HG03469 (cell line): ENCODE measurements around the gene GGTLC1.
"Not testable (repeated sequence)": the region's sequence is repeated elsewhere in the genome, so short reads cannot be mapped to it uniquely, and the experiment has no call there.

Experiments used
- ATAC-seq: cut with Tn5 transposase; IDR thresholded peaks from one replicate; pipeline ENCODE4 v1.9.1; 2021; ENCODE audit warnings: mild to moderate bottlenecking, moderate library complexity, moderate number of reproducible peaks; ENCODE audit not compliant: unreplicated experiment

Gene GGTLC1

GRCh38 chr20:23995291-23995690, 6.7 kb upstream of the GGTLC1 start:
- ATAC-seq = not testable (repeated sequence)

DNA sequence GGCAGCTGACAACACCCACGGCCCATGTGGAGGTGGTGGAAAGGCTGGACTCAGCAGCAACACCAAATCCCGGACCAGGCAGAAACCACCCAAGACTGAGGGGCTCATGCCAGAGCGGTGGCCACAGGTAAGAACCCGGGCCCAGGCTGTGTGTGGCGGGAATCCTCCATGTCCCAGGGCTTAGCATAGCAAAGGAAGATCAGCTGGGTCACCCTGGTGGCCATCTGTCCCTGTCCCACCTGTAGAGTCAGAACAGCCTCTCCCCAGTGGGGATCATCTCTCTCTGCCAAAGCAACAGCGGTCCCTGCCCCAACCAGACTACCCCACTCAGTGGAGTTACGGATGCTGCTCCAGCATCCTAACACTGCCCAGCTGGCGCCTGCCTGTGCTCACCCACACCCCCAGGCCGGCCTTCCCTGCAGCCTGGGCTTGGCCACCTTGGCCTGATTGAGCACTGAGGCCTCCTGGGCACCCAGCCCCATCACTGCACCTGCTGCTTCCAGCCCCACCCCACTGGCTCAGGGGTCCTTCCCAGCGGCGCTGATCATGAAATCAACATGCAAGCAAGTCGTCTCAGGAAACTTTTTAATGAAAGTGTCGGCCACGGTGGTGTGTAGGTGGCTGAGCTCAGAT, 5.5 kb upstream of the GGTLC1 start:
- ATAC-seq = not testable (repeated sequence)

- ATAC-seq = not testable (repeated sequence)
These were observed 4.9 kb upstream of the GGTLC1 start for GRCh38 chr20:23993440-23993839.

- not testable (repeated sequence) for ATAC-seq
These were observed 1.7 kb upstream of the GGTLC1 start for GRCh38 chr20:23990296-23990695.

GRCh38 chr20:23988966-23989365, 387 bp upstream of the GGTLC1 start:
- not testable (repeated sequence) for ATAC-seq

- ATAC-seq = not testable (repeated sequence)
These were observed 1.9 kb downstream of the GGTLC1 start for GRCh38 chr20:23986716-23987115.

GRCh38 chr20:23986310-23986709, 2.3 kb downstream of the GGTLC1 start:
- ATAC-seq = not testable (repeated sequence)

DNA sequence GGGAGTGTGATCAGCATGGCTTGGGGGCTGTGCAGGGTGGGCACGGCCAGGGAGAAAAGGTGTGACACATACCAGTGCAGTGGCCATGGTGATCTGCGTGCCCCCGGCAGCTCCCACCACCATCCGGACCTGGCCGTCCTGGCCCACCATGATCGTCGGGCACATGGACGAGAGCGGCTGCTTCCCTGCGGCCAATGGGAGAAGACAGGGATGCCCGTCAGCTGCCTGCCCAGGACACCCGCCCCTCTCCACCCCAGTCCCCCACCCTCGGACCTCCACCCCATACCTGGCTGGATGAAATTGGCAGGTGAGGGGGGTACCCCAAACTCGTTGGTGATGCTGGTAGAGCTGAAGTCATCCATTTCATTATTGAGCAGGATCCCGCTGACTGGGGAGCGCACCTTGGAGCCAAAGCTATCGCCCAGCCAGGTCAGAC, 2.8 kb downstream of the GGTLC1 start:
- ATAC-seq = not testable (repeated sequence)

DNA sequence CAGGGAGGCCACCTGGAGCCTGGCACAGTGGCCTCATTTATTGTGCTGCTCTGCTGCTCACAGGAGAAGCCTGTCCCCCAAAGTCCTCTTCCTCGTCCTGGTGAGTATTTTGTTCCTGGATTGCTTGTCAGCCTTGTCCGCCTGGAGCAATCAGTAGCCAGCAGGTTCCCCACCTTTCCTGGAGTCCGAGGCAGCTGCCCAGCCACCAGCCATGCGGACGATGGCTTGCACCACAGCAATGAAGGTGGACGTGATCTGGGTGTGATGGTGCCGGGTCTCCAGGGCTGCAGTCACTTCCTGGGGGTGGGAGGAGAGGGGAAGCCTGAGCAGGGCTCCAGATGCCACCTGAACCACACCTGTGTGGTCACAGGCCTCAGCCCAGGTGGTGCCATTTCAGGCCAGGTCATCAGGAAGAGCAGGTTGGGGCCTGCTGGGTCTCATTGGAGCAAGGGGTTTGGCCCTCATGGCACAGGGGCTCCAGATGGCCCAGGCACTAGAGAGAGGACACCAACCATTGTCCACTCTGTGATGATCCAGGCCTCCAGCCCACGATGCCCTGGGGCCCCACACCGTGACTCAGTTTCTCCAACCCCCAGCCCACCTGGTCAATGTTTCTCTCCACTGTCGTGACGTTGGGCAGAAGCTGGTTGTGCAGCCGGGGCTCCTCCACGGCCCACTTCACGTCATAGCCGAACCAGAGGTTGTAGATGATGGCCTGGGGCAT, 3.4 kb downstream of the GGTLC1 start:
- not testable (repeated sequence) for ATAC-seq

GRCh38 chr20:23984476-23985023, 4.0 kb downstream of the GGTLC1 start:
- ATAC-seq = not testable (repeated sequence)

- not testable (repeated sequence) for ATAC-seq
These were observed 6.2 kb downstream of the GGTLC1 start for GRCh38 chr20:23982112-23983018.

GRCh38 chr20:23981526-23981925, 7.1 kb downstream of the GGTLC1 start:
- ATAC-seq = not testable (repeated sequence)

GRCh38 chr20:23981014-23981413, 7.6 kb downstream of the GGTLC1 start:
- not testable (repeated sequence) for ATAC-seq

DNA sequence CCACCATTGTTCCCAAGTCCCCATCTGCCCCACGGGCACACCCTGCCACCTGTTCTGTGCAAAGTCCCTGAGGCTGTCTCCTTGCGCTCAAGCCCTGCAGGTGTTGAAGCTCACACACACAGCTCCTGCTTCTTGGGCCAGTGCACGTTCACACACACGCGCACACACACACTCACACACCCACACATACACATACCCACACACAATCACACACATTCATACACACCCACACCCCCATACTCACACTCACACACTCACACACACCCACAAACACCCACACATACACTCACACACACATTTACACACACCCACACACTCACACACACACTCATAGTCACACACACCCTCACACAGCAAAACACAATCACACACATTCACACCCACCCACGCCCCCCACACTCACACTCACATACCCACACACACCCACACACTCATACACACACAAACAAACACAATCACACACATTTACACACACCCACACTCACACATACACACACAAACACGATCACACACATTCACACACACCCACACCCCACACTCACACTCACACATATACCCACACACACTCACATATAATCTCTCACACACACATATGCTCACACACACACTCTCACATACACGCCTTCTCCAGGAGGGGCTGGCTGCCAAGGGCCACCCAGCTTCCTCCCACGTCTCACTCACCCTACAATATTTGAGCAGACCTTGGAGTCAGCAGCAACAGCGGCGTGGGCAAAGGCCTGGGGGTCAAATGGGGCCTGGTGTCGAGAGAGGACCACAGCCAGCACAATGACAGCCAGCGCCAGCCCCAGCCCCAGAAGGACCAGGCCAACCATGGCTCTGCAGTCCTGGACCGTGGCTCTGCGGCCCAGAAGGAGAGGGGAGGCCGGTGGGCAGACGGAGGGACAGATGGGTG, 8.4 kb downstream of the GGTLC1 start:
- ATAC-seq = not testable (repeated sequence)

- not testable (repeated sequence) for ATAC-seq
These were observed 9.2 kb downstream of the GGTLC1 start for GRCh38 chr20:23979380-23979779.

GRCh38 chr20:23978457-23978856, 10.1 kb downstream of the GGTLC1 start:
- ATAC-seq = not testable (repeated sequence)

DNA sequence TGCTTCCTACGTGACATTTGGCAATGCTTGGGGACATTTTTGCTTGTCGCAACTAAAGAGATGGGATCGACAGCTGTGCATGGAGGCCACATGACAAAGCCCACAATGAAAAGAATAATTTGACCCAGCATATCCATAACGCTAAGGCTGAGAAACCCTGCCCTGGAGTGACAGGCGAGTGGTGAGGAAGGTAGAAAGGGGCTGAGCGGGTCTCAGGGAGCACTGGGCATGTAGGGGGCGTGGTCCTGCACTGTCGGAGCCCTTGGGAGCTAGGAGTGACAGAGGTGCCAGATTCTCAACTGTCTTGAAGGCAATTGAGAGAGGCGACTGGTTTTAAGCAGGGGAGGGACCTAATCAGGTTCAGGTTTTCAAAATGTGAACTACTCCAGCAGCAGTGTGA, 13.6 kb downstream of the GGTLC1 start:
- no peak for ATAC-seq

DNA sequence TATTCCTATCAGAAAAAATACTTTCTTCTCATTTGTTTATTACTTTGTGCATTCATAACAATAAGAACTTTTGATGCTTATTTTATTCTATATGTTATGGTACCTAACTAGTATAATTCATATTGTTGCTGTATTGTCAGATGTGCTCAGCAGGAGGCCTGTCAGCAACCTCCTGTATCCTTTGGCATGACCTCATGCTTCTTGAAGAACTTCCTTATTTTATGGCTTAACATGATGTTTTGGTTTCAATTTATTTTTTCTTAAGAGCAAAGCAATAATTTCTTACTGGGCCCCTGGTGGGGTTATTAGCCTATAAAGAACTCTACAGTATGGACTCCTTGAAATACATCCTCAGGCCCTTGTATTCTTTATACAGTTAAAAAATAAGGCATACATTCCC, 17.3 kb downstream of the GGTLC1 start:
- ATAC-seq = no peak

- no peak for ATAC-seq
These were observed 18.5 kb downstream of the GGTLC1 start for GRCh38 chr20:23970049-23970448.

GRCh38 chr20:23967616-23967979, 21.0 kb downstream of the GGTLC1 start:
- no peak for ATAC-seq
